Measurements from ENCODE around the gene ACAT1. TPM values are rescaled to one million over a fixed set of nuclear protein-coding genes. Genes with fewer than 3 reads are reported as not detected.
"Not testable (repeated sequence)": the region's sequence is repeated elsewhere in the genome, so short reads cannot be mapped to it uniquely, and the experiment has no call there.

The ACAT1 gene
- total RNA-seq, 1 donor from 2014 or later = 52.6 TPM

DNA sequence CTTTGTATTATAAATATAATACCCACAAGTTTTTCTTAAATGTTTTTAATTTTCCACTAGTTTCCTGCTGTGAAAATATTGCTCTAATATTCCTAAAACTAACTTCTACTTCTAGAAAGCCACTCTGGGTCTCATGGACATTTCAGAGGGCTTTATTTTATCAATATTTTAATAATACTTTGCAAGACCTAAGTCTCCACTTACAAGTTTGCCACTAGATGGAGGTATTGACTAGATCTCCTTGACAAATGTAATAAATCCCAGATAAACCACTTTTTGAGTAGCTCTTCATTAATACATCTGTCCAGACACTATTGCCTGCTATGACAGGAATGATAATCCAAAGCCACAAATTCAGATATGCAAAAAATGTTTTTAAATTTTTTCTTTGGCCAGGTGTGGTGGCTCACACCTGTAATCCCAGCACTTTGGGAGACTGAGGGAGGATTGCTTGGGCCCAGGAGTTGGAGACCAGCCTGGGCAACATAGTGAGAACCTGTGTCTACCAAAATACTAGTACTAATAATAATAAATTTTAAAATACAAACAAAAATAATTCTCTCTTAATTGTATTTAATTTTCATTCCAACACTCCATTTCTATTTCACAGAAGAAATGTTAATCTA is 3.5 kb upstream of the ACAT1 start:
- no peak for DNase-seq (ENCODE audit: extremely low spot score, unreplicated experiment)
- peak; percentile 75 for TF ChIP-seq CTCF (conservative IDR thresholded peaks at IDR 0.05)
- no peaks in the 10 kb centered on the region for H3K27me3 Mint-ChIP-seq
- peaks cover 15% of the 10 kb centered on the region for H3K4me1 Mint-ChIP-seq (ENCODE audit: unreplicated experiment)
- H3K27ac Mint-ChIP-seq = no peak overlapping the region
- peak overlapping the region; percentile 62 for H3K4me3 Mint-ChIP-seq
- H3K9me3 Mint-ChIP-seq = no peaks in the 10 kb centered on the region
- peaks cover 6% of the 10 kb centered on the region for H3K36me3 Mint-ChIP-seq

DNA sequence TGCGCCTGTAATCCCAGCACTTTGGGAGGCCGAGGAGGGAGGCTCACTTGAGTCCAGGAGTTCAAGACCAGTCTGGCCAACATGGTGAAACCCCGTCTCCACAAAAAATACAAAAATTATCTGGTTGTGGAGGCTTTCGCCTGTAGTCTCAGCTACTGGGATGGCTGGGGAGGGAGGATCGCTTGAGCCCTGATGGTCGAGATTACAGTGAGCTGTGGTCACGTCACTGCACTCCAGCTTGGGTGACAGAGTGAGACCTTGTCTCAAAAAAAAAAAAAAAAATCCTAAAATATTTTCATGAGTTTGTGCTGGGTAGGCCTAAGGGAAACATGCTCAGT is 462 bp upstream of the ACAT1 start:
- H3K27me3 Mint-ChIP-seq; DNase-seq (ENCODE audit: extremely low spot score, unreplicated experiment); H3K9me3 Mint-ChIP-seq; H3K27ac Mint-ChIP-seq: not testable (repeated sequence)
- peaks cover 12% of the 10 kb centered on the region for H3K36me3 Mint-ChIP-seq
- H3K4me1 Mint-ChIP-seq (ENCODE audit: unreplicated experiment) = peaks cover 21% of the 10 kb centered on the region
- peak overlapping the region; percentile 98 for H3K4me3 Mint-ChIP-seq

DNA sequence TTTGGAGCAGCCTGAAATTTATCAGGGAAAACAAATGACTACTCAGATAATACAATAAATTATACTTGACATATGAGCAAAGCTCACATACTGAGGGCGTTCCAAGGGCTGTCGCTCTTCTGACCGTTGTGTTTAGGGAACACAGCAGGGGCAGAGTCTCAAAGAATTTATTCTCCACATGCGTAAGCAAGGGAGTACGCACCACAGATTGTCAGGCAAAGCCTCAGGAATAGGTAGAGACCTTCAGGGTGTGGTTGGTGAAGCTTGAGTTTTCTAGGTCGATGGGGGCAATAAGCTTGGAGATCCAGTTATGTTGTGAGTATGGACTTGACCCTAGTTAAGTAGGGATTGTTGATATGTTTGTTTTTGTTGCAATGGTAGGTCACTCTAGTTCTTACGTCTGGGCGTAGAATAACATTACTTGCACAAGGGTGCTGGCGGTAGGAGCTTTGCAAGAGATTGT is 830 bp downstream of the ACAT1 start:
- H3K9me3 Mint-ChIP-seq = no peaks in the 10 kb centered on the region
- peak overlapping the region; percentile 98 for H3K4me3 Mint-ChIP-seq
- peaks cover 21% of the 10 kb centered on the region for H3K4me1 Mint-ChIP-seq (ENCODE audit: unreplicated experiment)
- TF ChIP-seq CTCF (conservative IDR thresholded peaks at IDR 0.05) = no peak
- H3K27ac Mint-ChIP-seq = peak overlapping the region; percentile 93
- DNase-seq (ENCODE audit: extremely low spot score, unreplicated experiment) = no peak
- H3K27me3 Mint-ChIP-seq = no peaks in the 10 kb centered on the region
- peaks cover 17% of the 10 kb centered on the region for H3K36me3 Mint-ChIP-seq

- Mint-ChIP-seq H3K36me3 (peaks cover 32% of the 10 kb centered on the region), H3K4me1 (ENCODE audit: unreplicated experiment) (peaks cover 21% of the 10 kb centered on the region), H3K27ac (no peak overlapping the region), H3K27me3 (no peaks in the 10 kb centered on the region), H3K9me3 (no peaks in the 10 kb centered on the region), H3K4me3 (no peak overlapping the region)
- no peak for DNase-seq (ENCODE audit: extremely low spot score, unreplicated experiment)
- no peak for TF ChIP-seq CTCF (conservative IDR thresholded peaks at IDR 0.05)
These were observed 3.7 kb downstream of the ACAT1 start for GRCh38 chr11:108125096-108125495.

DNA sequence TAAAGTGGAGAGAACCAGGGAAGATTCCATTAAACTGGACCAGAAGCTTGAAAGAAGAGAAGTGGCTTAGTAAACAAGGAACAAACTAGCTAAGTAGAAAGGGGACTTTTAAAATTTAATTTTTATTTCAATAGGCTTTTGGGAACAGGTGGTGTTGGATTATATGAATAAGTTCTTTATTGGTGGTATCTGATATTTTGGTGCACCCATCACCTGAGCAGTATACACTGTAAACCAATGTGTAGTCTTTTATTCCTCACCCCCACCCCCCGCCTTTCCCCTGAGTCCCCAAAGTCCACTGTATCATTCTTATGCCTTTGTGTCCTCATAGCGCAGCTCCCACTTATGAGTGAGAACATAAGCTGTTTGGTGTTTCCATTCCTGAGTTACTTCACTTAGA is 7.4 kb downstream of the ACAT1 start:
- H3K27me3 Mint-ChIP-seq = no peaks in the 10 kb centered on the region
- H3K4me3 Mint-ChIP-seq = no peak overlapping the region
- peaks cover 33% of the 10 kb centered on the region for H3K36me3 Mint-ChIP-seq
- peaks cover 3% of the 10 kb centered on the region for H3K4me1 Mint-ChIP-seq (ENCODE audit: unreplicated experiment)
- no peaks in the 10 kb centered on the region for H3K9me3 Mint-ChIP-seq
- no peak overlapping the region for H3K27ac Mint-ChIP-seq
- no peak for DNase-seq (ENCODE audit: extremely low spot score, unreplicated experiment)
- TF ChIP-seq CTCF (conservative IDR thresholded peaks at IDR 0.05) = no peak

DNA sequence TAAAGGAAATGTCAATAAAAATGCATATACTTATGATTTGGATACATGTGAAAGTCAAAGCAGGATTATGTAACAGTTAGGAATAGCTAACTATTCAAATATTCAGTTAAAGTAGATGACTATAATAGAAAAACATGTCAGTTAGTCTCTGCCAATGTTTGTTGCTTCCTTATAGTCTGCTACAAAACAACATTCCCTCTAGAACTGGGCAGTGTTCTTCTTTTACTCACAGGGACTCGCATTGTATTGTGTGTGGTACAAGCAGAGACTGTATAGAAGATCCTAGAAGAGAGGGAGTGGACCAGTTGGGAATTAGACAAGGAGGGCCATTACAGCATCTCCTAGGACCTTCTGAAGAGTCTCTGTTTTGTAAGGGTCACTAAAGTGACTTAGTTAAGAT is 10.6 kb downstream of the ACAT1 start:
- H3K27ac Mint-ChIP-seq = no peak overlapping the region
- peaks cover 25% of the 10 kb centered on the region for H3K36me3 Mint-ChIP-seq
- H3K4me3 Mint-ChIP-seq = no peak overlapping the region
- H3K27me3 Mint-ChIP-seq = no peaks in the 10 kb centered on the region
- no peak for TF ChIP-seq CTCF (conservative IDR thresholded peaks at IDR 0.05)
- no peaks in the 10 kb centered on the region for H3K9me3 Mint-ChIP-seq
- H3K4me1 Mint-ChIP-seq (ENCODE audit: unreplicated experiment) = no peaks in the 10 kb centered on the region
- no peak for DNase-seq (ENCODE audit: extremely low spot score, unreplicated experiment)

GRCh38 chr11:108132993-108133538 is 11.7 kb downstream of the ACAT1 start:
- DNase-seq (ENCODE audit: extremely low spot score, unreplicated experiment); H3K4me3 Mint-ChIP-seq; H3K27ac Mint-ChIP-seq; H3K27me3 Mint-ChIP-seq; H3K4me1 Mint-ChIP-seq (ENCODE audit: unreplicated experiment); H3K9me3 Mint-ChIP-seq: not testable (repeated sequence)
- peaks cover 18% of the 10 kb centered on the region for H3K36me3 Mint-ChIP-seq

Data from type B pancreatic cell (in vitro differentiated cells).